Limb (tissue), 2 donors: ENCODE data around the gene CDK2AP2.
A peak's percentile ranks its signal among the peaks of the same experiment; 100 is the strongest.
"Not testable (repeated sequence)": the region's sequence is repeated elsewhere in the genome, so short reads cannot be mapped to it uniquely, and the experiment has no call there.

ENCODE experiments used
- DNase-seq, 2 donors: peaks; one replicate each; pipeline ENCODE4 v3.0.0-alpha.2; 2016; ENCODE audit errors: extremely low spot score in 2 of 2

CDK2AP2 gene

DNA sequence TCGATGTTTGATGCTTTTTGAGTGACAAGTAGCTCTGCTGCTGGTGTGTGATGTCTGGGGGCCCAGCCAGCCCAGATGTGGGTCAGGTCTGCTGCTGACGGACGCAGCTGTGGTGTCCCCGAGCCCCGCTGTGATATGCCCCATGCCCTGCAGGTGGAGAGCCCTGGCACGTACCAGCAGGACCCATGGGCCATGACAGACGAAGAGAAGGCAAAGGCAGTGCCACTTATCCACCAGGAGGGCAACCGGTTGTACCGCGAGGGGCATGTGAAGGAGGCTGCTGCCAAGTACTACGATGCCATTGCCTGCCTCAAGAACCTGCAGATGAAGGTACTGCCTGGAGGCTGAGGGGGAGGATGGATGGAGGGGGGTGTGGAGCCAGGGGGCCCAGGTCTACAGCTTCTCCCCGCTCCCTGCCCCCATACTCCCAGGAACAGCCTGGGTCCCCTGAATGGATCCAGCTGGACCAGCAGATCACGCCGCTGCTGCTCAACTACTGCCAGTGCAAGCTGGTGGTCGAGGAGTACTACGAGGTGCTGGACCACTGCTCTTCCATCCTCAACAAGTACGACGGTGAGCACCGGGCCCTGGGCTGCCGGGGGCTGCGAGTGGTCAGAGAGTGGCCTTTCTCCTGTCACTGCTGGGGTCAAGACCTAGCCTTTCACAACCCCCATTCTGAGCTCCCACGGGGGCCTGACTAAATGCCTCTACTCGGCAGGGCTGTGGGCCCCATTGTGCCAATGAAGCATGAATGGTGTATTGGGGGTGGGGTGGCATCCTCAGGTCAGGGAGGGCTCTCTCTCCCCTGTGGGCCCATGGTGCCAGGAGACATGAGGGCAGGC, 17.9 kb downstream of the CDK2AP2 start:
- DNase-seq: peak in 1 of 2 donors; percentile 27

DNA sequence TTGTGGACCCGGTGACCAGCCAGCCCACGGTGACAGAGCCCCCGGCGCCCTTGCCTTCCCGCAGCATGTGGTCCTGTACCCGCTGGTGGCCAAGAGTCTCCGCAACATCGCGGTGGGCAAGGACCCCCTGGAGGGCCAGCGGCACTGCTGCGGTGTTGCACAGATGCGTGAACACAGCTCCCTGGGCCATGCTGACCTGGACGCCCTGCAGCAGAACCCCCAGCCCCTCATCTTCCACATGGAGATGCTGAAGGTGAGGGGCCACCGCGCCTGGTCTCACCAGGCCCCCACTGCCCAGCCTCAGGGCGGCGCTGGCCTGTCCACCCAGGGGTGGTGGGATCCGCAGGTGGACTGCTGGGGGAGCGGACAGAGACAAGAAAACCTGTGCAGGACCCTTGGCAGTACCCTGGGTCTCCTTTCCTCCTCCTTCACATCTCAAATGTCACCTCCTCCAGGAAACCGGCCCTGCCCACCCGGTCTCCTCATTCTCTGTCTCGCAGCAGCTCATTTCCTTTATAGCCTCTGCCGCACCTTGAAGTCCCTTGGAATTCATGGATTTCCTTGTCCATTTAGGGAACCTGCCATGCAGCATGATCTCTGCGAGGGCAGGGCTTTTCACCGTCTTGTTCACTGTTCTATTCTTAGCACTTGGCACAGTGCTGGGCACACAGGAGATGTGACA, 18.6 kb downstream of the CDK2AP2 start:
- no peak for DNase-seq

DNA sequence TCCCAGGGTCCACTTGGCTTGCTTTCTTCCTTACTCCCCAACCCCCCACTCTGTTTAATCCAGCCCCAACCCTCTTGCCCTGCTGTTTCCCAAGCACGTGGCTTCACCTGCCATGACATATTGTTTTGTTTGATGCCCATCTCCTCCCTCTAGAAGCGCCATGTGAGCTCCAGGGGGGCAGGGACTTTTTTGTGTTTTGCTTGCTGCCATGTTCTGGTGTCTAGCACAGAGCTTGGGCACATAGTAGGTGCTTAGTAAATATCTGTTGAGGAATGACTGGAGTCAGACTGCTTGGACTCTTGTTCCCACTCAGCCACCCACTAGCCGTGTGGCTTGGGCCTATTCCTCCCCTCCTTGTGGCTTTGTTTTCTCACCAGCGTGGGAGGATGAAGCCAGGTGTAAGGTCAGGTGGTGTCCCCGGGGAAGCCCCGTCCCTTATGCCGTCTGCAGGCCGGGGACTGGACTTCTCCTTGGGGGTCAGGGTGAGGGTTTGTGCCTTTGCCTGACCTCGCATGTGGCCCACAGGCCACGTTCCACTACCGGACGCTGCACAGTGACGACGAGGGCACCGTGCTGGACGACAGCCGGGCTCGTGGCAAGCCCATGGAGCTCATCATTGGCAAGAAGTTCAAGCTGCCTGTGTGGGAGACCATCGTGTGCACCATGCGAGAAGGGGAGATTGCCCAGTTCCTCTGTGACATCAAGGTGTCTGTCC, 21.3 kb downstream of the CDK2AP2 start:
- DNase-seq: no peak

GRCh38 chr11:67485873-67486361, 22.0 kb downstream of the CDK2AP2 start:
- DNase-seq: not testable (repeated sequence)

DNA sequence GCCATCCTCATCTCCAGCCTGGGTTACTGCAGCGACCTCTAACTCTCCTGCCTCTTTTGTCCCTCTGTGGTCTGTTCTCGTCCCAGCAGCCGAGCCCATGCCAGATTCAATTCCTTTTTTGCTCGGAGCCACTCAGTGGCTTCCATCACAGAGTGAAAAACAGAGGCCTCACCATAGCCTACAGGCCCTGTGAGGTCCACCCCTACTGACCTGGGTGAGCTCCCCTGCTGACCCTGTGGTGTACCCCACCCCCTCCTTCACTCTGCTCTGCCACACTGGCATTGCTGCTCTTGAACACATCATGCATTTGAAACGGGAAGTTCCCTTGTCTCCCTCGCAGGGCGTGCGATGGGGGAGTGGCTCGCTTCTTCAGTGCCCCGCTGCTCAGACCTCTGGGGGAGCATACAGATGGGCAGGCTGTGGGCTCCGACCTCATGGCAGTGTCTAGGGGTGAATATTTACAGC, 23.1 kb downstream of the CDK2AP2 start:
- DNase-seq: peak in 1 of 2 donors; percentile 25

- DNase-seq: no peak
Measured at GRCh38 chr11:67483831-67484665, 23.9 kb downstream of the CDK2AP2 start.

DNA sequence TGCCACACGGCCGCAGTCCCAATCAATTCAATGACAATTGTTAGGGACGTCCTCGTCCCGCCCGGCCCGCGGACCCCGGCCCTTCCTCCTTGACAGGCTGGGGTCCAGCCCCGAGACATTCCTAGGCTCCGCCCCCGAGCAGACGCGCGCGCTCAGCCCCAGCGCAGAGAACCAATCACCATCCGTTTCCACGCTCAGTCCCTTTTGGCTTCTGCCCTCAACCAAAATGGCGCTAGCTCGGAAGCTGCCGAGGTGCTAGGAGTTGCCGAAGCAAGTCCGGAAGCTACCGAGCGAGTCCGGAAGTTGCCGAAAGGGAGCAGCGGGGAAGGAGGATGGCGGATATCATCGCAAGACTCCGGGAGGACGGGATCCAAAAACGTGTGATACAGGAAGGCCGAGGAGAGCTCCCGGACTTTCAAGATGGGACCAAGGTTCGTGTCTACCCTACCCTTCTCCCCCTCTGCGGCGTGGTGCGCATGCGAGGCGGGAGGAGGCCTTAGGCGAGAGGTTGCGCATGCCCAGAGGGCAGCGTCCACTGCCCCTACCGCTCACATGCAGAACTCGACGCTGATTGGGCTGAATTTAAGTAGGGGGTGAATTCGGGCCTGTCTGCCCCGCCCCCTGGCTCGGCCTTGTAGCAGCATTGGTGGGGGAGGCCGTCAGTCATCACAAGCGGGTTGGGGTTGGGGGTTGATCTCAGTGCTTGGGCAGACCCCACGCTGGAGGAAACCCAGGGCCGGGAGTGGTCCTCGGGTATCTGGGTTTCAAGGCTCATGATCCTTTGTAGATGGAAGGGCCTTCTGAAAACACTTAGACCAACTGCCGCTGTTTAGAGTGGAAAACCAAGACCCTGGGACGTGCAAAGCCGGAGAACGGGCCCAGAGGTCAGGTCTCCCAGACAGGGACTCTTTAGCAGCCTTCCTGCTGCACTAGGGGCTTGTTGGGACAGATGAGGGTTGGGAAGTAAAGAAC, 24.8 kb downstream of the CDK2AP2 start, which contains the start of gene AIP:
TSS of gene AIP (plus strand) at position 200 of the 972 bp plus-strand sequence. CDS start at position 333, 133 bp downstream.
- DNase-seq: peak; percentile 97 to 98

- DNase-seq: no peak
Measured at GRCh38 chr11:67482275-67482826, 25.6 kb downstream of the CDK2AP2 start.

- DNase-seq: not testable (repeated sequence)
Measured at GRCh38 chr11:67477344-67478050, 30.5 kb downstream of the CDK2AP2 start.

DNA sequence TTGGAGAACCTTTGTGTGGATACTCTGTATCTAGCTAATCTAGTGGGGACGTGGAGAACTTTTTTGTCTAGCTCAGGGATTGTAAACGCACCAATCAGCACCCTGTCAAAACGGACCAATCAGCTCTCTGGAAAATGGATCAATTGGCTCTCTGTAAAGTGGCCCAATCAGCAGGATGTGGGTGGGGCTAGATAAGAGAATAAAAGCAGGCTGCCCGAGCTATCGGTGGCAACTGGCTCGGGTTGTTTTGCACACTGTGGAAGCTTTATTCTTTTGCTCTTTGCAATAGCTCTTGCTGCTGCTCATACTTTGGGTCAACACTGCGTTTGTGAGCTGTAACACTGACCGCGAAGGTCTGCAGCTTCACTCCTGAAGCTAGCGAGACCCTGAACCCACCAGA, 31.3 kb downstream of the CDK2AP2 start:
- DNase-seq: not testable (repeated sequence)

DNA sequence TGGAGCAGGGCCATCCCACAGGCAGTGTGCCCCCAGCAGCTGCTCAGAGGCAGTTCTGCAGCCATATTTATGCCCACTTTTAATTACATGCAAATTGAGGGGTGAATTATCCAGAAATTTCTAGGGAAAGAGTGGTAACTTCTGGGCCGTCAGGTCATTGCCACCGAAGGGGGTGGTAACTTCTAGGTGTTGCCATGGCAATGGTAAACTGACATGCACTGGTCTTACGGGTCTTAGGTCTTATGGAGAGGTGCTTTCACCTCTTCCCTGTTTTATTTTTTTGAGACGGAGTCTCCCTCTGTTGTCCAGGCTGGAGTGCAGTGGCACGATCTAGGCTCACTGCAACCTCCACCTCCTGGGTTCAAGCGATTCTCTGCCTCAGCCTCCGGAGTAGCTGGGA, 35.1 kb downstream of the CDK2AP2 start:
- no peak for DNase-seq

GRCh38 chr11:67470337-67471002, 37.5 kb downstream of the CDK2AP2 start:
- DNase-seq: no peak

- no peak for DNase-seq
Measured at GRCh38 chr11:67469508-67469811, 38.5 kb downstream of the CDK2AP2 start.

- peak; percentile 92 to 97 for DNase-seq
Measured at GRCh38 chr11:67468759-67469507, 39.0 kb downstream of the CDK2AP2 start, which contains the start of gene TMEM134. TMEM134 (minus strand) TSS chr11:67469251; CDS start chr11:67469192, 59 bp downstream.

DNA sequence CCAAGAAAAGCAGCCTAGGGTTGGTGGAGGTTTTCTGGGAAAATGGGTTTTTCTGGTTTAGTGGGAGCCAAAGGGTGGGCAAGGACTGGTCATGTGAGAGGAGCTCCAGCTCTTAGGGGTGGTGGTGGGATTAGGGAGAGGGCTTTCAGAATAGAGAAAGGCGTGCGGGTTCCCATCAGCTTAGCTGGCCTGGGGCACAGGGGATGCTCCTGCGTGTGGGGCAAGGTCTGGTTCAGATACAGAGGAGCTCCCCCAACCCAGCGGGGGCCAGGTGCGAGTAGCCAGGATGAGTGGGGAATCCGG, 39.6 kb downstream of the CDK2AP2 start:
- no peak for DNase-seq

DNA sequence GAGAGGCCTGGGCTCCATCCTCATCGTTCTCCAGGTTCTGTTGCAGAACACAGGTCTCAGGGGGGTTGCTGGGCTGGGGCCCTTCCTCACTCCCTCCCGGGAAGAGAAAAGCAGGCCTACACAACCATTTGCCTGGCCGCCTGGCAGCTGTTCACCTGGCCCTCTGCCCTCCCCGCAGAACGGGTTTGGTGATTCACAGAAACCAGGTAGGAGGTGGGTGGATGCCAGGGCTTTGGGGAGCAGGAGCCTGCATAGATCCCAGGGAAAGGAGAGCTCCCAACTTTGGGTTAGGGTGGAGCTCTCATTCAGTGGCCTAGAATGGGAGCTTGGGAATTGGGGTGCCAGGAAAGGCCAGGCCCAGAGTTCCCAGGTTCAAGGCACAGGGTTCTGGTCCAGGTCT, 39.9 kb downstream of the CDK2AP2 start:
- no peak for DNase-seq

DNA sequence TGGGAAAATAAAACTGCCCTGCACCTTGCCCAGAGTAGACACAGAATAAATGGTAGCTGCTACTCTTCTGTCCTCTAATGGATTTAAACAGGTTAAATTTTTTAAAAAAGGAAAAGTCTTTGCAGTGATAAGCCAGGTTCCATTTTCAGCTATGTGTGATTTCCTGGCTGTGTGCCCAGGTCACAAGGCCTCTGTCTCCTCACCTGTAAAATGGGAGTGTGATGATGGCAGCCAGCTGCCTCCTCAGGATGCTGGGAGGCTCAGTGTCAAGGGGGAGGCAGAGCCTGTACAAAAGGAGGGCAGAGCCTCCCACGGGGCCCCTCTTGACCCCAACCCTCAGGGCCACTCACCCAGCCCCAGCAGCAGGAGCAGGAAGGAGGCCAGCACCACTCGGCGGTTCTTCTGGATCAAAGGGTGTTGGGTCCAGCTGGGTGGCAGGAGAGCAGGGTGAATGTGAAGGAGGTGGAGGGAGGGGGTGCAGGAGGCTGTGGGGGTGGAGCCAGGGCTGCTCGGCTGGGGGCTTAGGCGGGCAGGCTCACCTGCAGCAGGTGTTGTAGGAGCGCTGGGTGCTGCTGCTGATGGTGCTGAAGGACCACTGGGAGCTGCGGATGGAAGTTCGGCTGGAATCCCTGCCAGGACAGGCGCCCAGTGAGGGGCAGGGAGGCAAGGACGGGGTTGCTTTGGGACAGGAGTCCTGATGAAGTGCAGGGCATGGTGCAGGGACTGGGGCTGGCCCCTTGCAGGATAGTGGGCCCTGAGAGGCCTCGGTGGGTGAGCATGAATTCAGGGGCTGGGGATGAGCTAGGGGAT, 40.8 kb downstream of the CDK2AP2 start:
- no peak for DNase-seq
